A549 (cell line): ENCODE data around the gene SLC9A4. TPM values are rescaled to one million over a fixed set of nuclear protein-coding genes. Genes with fewer than 3 reads are reported as not detected.

Experiments
- ATAC-seq, 2 experiments: fragments of 200-7000 bp in 1 of 2; fragments of >200 bp in 1 of 2; cut with Nextera tagmentation in 1 of 2; cut with Tn5 transposase in 1 of 2; 3 replicates each; pipeline versions ENCODE4 v1.8.0 to v1.9.1; 2018 to 2020; ENCODE audit warnings: mild to moderate bottlenecking in 1 of 2, moderate library complexity in 1 of 2
- CTCF ChIA-PET: fragments of 300-600 bp; sonication (Branson Sonifier 250); formaldehyde crosslinking; extraction: SDS; loops from one replicate; lab custom pipeline; 2021; ENCODE audit warnings: antibody characterized with exemption, inconsistent platforms; lab: Yijun Ruan, JAX
- POLR2A ChIA-PET: fragments of 350-600 bp; formaldehyde crosslinking; extraction: SDS; loops from one replicate; lab custom pipeline; 2021; ENCODE audit warnings: antibody characterized with exemption, inconsistent platforms; lab: Yijun Ruan, JAX
- DNase-seq, 2 experiments: peaks; one replicate each; pipeline versions ENCODE4 v3.0.0 to v3.0.0-alpha.2; 2011 to 2016; ENCODE audit warnings: low read depth in 1 of 2, low spot score in 1 of 2
- FAIRE-seq: peaks from 2 replicates; lab custom pipeline; 2011; peaks lifted over from hg19 to GRCh38; lab: Jason Lieb, UNC
- H3K27ac ChIP-seq, 2 experiments: fragments of >200 bp; sonication (Bioruptor Twin); formaldehyde crosslinking; 3 replicates each; pipeline ENCODE4 v1.5.1; 2016 to 2017
- H3K4me1 ChIP-seq: fragments of >200 bp; sonication (Bioruptor Twin); formaldehyde crosslinking; 3 replicates; pipeline ENCODE4 v1.6.1; 2016
- H3K4me2 ChIP-seq: fragments of >200 bp; sonication (Bioruptor Twin); formaldehyde crosslinking; 3 replicates; pipeline ENCODE4 v1.6.1; 2016
- H3K4me3 ChIP-seq: fragments of >200 bp; sonication (Bioruptor Twin); formaldehyde crosslinking; 3 replicates; pipeline ENCODE4 v1.5.1; 2016
- H3K9me3 ChIP-seq: fragments of >200 bp; sonication (Bioruptor Twin); formaldehyde crosslinking; 3 replicates; pipeline ENCODE4 v1.6.1; 2016
- ATOH8 ChIP-seq: fragments of 250-450 bp; sonication (Bioruptor Pico); IDR thresholded peaks from 2 replicates; pipeline ENCODE4 v1.5.0; 2020; ENCODE audit warnings: low read depth, mild to moderate bottlenecking, moderate library complexity
- BCL3 ChIP-seq: fragments of >200 bp; sonication (Bioruptor Twin); formaldehyde crosslinking; IDR thresholded peaks from 3 replicates; pipeline ENCODE4 v1.6.1; 2016
- CBX2 ChIP-seq: fragments of 200-600 bp; sonication (generic); IDR thresholded peaks from 2 replicates; pipeline ENCODE4 v1.6.1; 2016; ENCODE audit warnings: low read depth, mild to moderate bottlenecking, borderline replicate concordance
- CHD2 ChIP-seq: fragments of 150-350 bp; IDR thresholded peaks from 2 replicates; pipeline ENCODE4 v1.6.1; 2014; ENCODE audit warnings: low read length; ENCODE audit not compliant: partially characterized antibody
- E2F6 ChIP-seq: IDR thresholded peaks from 2 replicates; pipeline ENCODE4 v1.6.1; 2012; ENCODE audit warnings: low read depth, borderline replicate concordance
- EHF ChIP-seq: fragments of 250-450 bp; sonication (Bioruptor Pico); IDR thresholded peaks from 2 replicates; pipeline ENCODE4 v1.5.0; 2020; ENCODE audit warnings: mild to moderate bottlenecking
- ELK1 ChIP-seq: fragments of 150-350 bp; IDR thresholded peaks from 2 replicates; pipeline ENCODE4 v1.6.1; 2014; ENCODE audit warnings: low read depth, mild to moderate bottlenecking, low read length
- ESRRA ChIP-seq: fragments of 150-350 bp; IDR thresholded peaks from 2 replicates; pipeline ENCODE4 v1.6.1; 2014; ENCODE audit warnings: mild to moderate bottlenecking, low read length, borderline replicate concordance
- FOSL2 ChIP-seq, 2 experiments: fragments of 450-650 bp in 1 of 2; fragments of >200 bp in 1 of 2; sonication (Bioruptor Twin) in 1 of 2; formaldehyde crosslinking; IDR thresholded peaks; 2 replicates each; pipeline versions ENCODE4 v1.5.0 to v1.6.1; 2016 to 2020; ENCODE audit warnings: mild to moderate bottlenecking in 1 of 2, moderate library complexity in 1 of 2
- FOXS1 ChIP-seq: fragments of 250-450 bp; sonication (Bioruptor Pico); IDR thresholded peaks from 2 replicates; pipeline ENCODE4 v1.5.0; 2020; ENCODE audit warnings: mild to moderate bottlenecking, moderate library complexity
- HDAC2 ChIP-seq: fragments of 200-600 bp; sonication (generic); IDR thresholded peaks from 2 replicates; pipeline ENCODE4 v1.6.1; 2016
- HEYL ChIP-seq: fragments of 250-450 bp; sonication (Bioruptor Pico); IDR thresholded peaks from 2 replicates; pipeline ENCODE4 v1.8.0; 2021; ENCODE audit warnings: mild to moderate bottlenecking, moderate library complexity
- HOXA7 ChIP-seq: fragments of 250-450 bp; sonication (Bioruptor Pico); IDR thresholded peaks from 2 replicates; pipeline ENCODE4 v1.5.0; 2020; ENCODE audit warnings: mild to moderate bottlenecking, moderate library complexity
- HOXB13 ChIP-seq: fragments of 250-450 bp; sonication (Bioruptor Pico); IDR thresholded peaks from 2 replicates; pipeline ENCODE4 v1.5.0; 2020; ENCODE audit warnings: low read depth, mild to moderate bottlenecking, moderate library complexity
- JUNB ChIP-seq: fragments of >200 bp; sonication (Bioruptor Twin); formaldehyde crosslinking; IDR thresholded peaks from 2 replicates; pipeline ENCODE4 v1.6.1; 2016
- KDM1A ChIP-seq: fragments of 200-600 bp; sonication (generic); IDR thresholded peaks from 2 replicates; pipeline ENCODE4 v1.6.1; 2016; ENCODE audit warnings: low read depth, mild to moderate bottlenecking
- MAFK ChIP-seq: fragments of 450-650 bp; IDR thresholded peaks from 2 replicates; pipeline ENCODE4 v1.6.1; 2014; ENCODE audit not compliant: partially characterized antibody
- MAZ ChIP-seq: fragments of 150-350 bp; IDR thresholded peaks from 2 replicates; pipeline ENCODE4 v1.6.1; 2014; ENCODE audit warnings: antibody characterized with exemption, low read depth, low read length, borderline replicate concordance
- NPAS2 ChIP-seq: fragments of 250-450 bp; sonication (Bioruptor Pico); IDR thresholded peaks from 2 replicates; pipeline ENCODE4 v1.8.0; 2022; ENCODE audit warnings: mild to moderate bottlenecking, moderate library complexity, borderline replicate concordance
- POLR2AphosphoS2 ChIP-seq: conservative IDR thresholded peaks from 2 replicates; pipeline ENCODE4 v1.6.1; 2012; ENCODE audit warnings: low read length, improper control_type of control experiment, inconsistent platforms
- TP53 ChIP-seq: fragments of 250-450 bp; sonication (Bioruptor Pico); IDR thresholded peaks from 2 replicates; pipeline ENCODE4 v1.5.0; 2021; ENCODE audit warnings: mild to moderate bottlenecking, moderate library complexity
- ZNF302 ChIP-seq: fragments of 250-450 bp; sonication (Bioruptor Pico); IDR thresholded peaks from 2 replicates; pipeline ENCODE4 v1.9.0; 2021; ENCODE audit warnings: inconsistent platforms, mild to moderate bottlenecking, moderate library complexity
- ZSCAN20 ChIP-seq: fragments of 250-450 bp; sonication (Bioruptor Pico); IDR thresholded peaks from 2 replicates; pipeline ENCODE4 v1.8.0; 2022; ENCODE audit warnings: mild to moderate bottlenecking, moderate library complexity
- WGBS: methylation state at CpG from one replicate; pipeline ENCODE4 v1.1.6; 2017; ENCODE audit errors: missing lambda C conversion rate; 5-methylcytosine and 5-hydroxymethylcytosine counted together
- polyA plus RNA-seq, 4 experiments: library from polyadenylated mRNA; depleted of rRNA in 3 of 4; stranded (reverse); fragments of >200 nt; fragmentation: RNase III in 1 of 4; extraction: RNeasy Plus Mini Kit Qiagen cat#74134 plus additional on column Dnase treatment in 1 of 4; gene quantifications; 2 replicates in 3 of 4; 3 replicates in 1 of 4; pipeline ENCODE4 v1.2.3, GENCODE V29; 2011 to 2017

The SLC9A4 gene
- polyA plus RNA-seq, 2 of the 4 experiments (the other 2 are of a cell fraction): not detected

- TF ChIP-seq CHD2 (no peak), ATOH8 (CRISPR knock-in tag) (no peak), HEYL (CRISPR knock-in tag) (no peak), ZNF302 (CRISPR knock-in tag) (no peak), ZSCAN20 (CRISPR knock-in tag) (no peak), HOXB13 (no peak), KDM1A (no peak), POLR2AphosphoS2 (no peak), CBX2 (no peak), HOXA7 (CRISPR knock-in tag) (no peak), FOSL2 (IDR thresholded peaks at IDR 0.05) (no peak), FOSL2 (CRISPR knock-in tag; IDR thresholded peaks at IDR 0.05) (no peak), FOXS1 (no peak), NPAS2 (CRISPR knock-in tag) (no peak), EHF (CRISPR knock-in tag) (no peak), MAZ (no peak), E2F6 (no peak)
- ChIA-PET POLR2A (no interaction called here), CTCF (interaction anchor here (1.3 to 3.4 kb wide), 3 partner anchors 16 to 224 kb away, joined by 4 to 11 read pairs (median 11); no protein-coding TSS in a partner anchor)
- Histone ChIP-seq H3K4me1 (no peaks in the 10 kb centered on the region), H3K4me2 (no peak overlapping the region), H3K4me3 (no peak overlapping the region), H3K27ac (no peak overlapping the region), H3K9me3 (no peaks in the 10 kb centered on the region)
- ATAC-seq (no peak), DNase-seq (no peak), FAIRE-seq (no peak)
- 72% methylated on average over 20 of the region's 36 CpGs for WGBS
Measured at GRCh38 chr2:102478686-102479470, 5.9 kb downstream of the SLC9A4 start.

GRCh38 chr2:102480285-102481195 lies 7.5 kb downstream of the SLC9A4 start:
- no peak overlapping the region for H3K4me3 ChIP-seq
- no peak overlapping the region for H3K4me2 ChIP-seq
- no peaks in the 10 kb centered on the region for H3K9me3 ChIP-seq
- 63% methylated on average over 11 of the region's 11 CpGs for WGBS
- ChIA-PET POLR2A (no interaction called here), CTCF (interaction anchor here (1.1 kb wide), 1 partner anchor 110 kb away, joined by 3 read pairs; no protein-coding TSS in a partner anchor)
- TF ChIP-seq JUNB (no peak), EHF (CRISPR knock-in tag) (no peak), CHD2 (no peak), ELK1 (no peak), ZSCAN20 (CRISPR knock-in tag) (no peak), TP53 (CRISPR knock-in tag) (no peak), ESRRA (no peak), MAFK (no peak), HDAC2 (no peak), ATOH8 (CRISPR knock-in tag) (no peak), BCL3 (no peak)
- no peaks in the 10 kb centered on the region for H3K4me1 ChIP-seq
- no peak overlapping the region for H3K27ac ChIP-seq
- FAIRE-seq: no peak
- no peak for ATAC-seq
- no peak for DNase-seq
